ENCODE results near the gene SORL1-AS1.
"Not testable (repeated sequence)": the region's sequence is repeated elsewhere in the genome, so short reads cannot be mapped to it uniquely, and the experiment has no call there.

Gene SORL1-AS1

DNA sequence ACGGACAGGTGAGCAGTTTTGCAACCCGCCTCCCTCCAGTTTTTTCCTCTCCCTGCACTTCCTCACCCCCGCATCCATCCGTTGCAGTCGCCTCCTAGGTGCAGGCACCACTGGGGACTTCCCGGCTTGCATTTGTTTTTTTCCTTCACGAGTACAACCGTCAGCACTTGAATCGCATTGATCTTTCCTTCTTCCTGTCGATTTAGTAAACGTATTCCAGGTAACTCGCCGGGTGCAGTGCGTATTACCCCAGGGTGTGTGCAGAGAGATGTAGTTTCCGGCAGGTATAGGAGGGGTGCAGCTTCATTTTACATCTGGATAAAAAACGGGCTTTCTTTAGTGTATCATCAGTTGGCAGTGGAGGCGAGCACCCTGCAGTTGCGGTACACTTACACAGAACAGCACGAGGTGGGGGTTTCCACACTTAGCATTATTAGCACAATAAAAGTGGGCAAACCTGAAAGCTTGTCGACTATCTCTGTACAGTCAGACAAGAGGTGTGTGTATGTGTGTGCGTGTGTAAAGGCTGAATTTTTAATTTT lies at the start of gene SORL1-AS1:
Gene SORL1-AS1, minus strand, starts transcription at position 359 of the 542 bp plus-strand sequence.
- peak in 1 of 14 donors; percentile 71 for DNase-seq

DNA sequence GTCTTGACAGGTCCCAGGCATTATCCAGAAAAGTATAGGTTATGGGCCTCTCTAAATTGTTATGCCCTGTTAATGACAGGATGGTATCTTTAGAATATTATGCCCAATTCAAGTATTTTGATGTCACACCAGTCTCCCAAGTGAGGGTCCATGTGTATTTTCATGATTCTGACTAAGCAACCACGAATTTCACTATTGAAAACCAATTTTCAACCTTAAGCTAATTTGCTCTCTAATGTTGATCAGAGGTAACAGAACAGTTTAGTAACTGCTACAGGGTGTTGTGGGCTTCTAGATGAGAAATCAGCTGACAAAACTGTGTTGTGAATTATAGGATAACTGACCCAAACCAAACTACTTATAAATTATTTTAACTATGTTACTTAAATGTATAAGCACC lies 48.0 kb upstream of the SORL1-AS1 start:
- DNase-seq = no peak

DNA sequence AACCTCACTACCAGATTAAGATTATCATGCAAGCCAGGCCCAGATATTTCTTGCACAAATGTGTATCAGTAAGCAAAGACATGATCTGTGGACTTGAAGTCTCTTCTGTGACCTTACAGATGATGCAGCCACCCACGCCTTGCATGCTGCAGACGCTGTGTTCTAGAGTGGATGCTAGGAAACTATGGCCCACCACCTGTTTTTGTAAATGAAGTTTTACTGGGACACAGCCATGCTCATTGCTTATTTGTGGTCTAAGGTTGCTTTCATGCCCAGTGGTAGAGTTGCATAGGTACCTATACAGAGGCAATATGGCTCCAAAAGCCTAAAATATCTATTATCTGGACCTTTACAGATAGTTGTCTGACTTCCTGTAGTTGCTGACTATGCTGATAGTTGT lies 47.5 kb upstream of the SORL1-AS1 start:
- no peak for DNase-seq

DNA sequence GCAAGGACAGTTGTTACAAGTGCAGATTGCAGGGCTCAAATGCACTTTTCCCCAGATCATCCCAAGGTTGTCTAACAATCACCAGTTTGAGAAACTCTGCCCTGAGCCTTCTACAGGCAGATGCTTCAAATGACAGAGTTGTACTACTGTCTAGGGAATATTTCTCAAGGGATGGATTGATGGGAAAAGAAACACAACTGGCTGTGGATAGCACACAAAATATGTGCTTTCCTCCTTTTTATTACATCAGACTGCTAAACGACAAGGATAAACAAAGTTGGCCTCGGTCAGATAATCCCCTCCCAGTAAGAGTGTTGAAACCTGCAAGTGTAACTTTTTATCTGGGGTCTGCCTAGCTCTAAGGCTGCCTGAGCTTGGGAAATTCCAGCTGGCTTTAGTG lies 46.6 kb upstream of the SORL1-AS1 start:
- no peak for DNase-seq

DNA sequence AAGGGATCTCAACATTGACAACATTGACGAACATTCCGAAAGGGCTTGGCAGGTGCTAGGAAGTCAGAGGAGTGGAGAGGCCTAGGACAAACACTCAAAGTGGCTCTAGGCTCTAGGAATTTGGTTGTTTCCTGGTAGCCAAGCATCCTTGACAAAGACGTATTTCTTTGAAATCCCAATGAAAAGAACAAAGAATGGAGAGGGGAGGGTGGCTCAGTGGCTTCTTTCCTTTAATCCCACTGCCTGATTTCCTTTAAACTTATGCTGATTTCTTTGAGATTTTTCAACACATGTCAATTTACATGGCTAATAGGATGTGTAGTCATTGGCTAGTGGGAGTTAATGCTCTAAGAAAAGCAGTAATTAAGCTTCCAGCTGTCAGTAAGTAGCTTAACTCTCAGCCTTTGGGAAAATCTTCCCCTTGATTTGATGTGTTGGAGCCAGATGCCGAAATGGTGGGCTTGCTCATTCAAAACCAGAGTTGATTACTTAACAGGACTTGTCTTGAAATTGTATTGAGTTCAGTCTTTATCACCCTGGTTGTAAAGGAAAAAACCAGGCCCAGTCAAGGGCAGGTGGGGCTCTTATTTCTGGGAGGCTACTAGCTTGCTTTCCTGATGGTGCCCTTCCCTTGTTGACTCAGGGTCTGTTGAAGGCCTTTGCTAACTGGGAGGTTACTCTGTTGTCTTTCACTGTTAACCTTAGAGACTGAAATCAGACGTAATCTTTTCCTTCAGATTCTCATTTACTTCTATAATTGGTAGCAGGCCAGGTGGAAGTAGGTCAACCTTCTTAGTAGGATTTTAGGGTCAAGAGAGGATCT lies 44.6 kb upstream of the SORL1-AS1 start:
- no peak for DNase-seq

DNA sequence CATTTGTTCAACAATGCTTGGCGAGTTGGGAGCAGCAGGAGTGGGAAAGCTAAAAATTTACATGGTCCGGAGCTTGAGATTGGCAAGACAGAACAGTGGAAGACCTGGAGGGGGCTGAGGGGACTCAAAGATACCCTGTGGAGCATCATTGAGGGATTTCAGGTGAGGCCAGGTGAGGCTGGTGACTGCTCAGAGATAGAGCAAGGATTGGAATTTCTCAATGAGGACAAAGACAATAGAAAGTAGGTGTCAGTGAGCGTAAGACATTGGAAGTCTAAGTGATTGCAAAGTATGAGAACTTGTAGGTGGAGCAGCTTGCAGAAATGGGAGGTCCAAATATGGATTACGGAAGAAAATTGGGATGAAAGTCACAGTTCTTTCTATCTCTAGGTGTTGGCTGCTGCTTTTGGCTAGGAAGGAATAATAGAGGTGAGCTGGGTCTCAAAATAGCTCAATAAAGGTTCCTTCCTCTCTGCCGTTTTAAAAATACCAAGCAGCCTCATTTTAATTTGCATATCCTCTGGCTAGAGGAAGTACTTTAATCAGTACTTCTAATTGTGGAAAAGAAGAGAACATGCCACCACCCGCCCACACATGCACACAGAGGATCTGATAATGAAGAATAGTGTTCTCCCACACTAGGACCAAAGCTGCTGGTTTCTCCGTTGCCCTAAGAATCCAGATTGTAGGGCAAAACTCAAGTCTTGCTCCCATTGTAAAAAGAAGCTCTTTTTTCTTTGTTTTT lies 41.8 kb upstream of the SORL1-AS1 start:
- no peak for DNase-seq

GRCh38 chr11:121489823-121490222 lies 37.1 kb upstream of the SORL1-AS1 start:
- DNase-seq = no peak

GRCh38 chr11:121488641-121489040 lies 35.9 kb upstream of the SORL1-AS1 start:
- DNase-seq = no peak

DNA sequence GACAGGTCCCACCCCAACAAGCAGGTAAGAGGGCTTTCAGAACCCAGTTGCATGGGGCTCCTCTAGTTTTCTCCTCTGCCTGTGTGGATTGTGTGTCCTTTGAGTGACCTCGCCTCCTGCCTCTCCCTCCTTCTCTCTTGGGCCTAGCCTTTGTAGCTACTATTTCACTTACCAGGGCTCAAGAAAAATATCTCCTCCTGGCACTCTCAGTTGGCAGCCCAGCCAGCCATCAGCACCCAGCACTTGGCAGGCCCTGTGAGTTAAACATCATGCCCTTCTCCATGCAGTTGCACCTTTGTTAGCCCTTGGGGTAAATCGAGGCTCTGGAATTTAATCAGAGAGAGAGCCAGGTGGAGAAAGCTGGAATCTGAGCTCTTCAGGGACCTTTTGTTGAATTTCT lies 35.4 kb upstream of the SORL1-AS1 start:
- peak in 2 of 14 donors; percentile 30 to 35 for DNase-seq

DNA sequence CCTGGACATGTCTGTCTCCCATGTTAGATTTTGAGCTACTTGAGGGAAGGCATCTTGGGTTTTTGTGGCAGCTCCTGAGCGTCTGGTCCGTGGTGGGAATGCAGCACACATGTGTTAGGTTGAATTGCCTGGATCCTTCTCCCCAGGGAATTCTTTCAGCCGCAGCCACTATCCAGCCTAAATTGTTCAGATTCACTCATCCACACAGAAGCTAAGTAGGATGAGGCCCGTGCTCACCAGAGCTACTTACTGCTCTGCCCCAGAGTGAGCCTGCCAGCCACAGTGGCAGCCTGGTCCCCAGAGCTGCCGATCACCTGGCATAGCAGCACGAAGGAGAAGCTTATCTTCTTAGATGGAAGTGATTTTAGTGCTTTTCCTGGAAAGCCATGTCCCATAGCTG lies 34.4 kb upstream of the SORL1-AS1 start:
- no peak for DNase-seq

- no peak for DNase-seq
These were observed 33.3 kb upstream of the SORL1-AS1 start for GRCh38 chr11:121486054-121486453.

DNA sequence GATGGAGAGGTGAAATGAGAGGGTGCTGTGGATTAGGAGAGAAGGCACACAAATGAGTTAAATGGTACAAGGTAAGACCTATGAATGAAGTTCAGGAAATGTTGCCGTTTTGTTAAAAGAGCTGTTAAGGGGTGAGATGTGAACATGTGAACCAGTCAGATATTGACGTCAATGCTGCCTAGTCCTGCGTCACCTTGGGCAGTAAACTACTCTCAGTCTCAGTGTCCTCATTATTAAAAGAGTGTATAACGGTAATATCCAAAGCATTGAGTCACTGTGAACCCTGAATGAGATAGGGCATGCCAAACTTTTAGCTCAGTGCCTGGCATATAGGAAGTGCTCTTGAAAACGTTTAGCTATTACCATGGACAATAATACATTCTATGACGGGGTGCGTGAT lies 32.4 kb upstream of the SORL1-AS1 start:
- no peak for DNase-seq

DNA sequence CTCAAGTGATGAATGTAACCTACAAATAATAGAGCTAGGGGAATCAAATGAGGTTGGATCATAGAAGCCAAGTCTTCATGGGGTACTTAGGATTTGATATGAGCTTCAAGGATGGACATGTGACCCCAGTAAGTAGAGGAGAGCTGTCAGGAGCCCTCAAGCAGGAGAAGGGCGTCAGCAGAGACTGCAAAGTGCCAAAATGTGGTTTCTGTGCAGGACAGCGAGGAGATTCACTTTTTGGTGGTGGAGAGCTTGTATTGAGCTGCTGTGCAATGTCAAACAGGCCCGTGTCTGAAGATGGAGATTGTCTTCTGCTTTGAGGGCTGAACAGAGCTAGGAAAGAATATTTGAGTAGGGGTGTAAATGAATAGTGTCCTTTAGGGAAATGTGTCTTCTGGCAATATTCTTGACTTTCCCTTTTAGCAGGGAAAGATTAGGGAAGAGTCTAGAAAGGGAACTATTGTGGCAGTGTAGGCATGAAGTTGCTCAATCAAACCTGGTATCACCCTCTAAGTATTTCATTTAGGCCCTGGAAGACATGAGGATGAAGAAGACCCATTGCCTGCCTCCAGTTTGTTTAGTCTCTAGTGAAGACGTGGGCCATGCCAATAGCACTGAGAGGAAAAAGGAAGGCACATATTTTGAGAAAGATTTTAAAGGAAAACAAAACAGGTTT lies 31.2 kb upstream of the SORL1-AS1 start:
- no peak for DNase-seq

- peak in 5 of 14 donors; percentile 39 to 75 (median 40) for DNase-seq
These were observed 29.7 kb upstream of the SORL1-AS1 start for GRCh38 chr11:121482231-121483129.

- DNase-seq = not testable (repeated sequence)
These were observed 28.9 kb upstream of the SORL1-AS1 start for GRCh38 chr11:121481484-121482230.

GRCh38 chr11:121479698-121480238 lies 27.0 kb upstream of the SORL1-AS1 start:
- DNase-seq = no peak

DNA sequence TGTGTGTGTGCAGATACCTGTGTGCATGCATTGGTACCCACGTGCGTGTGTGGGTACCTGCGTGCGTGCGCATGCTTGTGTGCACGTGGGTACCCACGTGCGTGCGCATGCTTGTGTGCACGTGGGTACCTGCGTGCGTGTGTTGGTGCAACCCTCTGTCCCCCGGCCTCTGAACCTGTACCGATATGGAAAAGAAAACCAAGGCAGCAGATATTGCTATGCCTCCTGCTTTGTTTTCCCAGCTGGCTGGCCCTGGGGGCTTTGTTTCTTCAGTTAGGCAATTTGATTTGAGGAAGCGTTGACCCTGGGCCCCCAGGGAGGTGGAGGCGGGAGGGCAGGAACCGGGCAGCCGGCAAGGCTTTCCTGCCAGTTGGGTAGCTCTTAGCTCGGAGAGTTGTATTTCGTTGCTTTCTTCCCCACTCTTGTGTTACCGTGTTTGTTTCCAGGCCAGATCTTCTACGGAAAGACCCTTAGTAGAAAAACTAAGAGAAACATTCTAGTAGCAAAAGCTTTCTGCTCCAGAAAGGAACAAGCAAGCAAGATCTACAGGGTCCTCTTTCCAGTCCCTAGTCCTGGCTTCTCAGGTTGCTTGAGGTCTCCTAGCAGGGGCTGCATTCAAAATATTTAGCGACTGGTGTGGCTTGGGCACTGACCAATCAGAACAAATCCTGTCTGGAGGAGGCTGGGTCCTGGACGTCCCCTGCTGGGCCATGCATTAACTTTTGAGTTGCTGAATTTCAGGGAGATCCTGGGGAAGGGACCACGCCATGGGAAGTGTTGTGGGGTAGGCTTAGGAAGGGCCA lies 26.3 kb upstream of the SORL1-AS1 start:
- no peak for DNase-seq

DNA sequence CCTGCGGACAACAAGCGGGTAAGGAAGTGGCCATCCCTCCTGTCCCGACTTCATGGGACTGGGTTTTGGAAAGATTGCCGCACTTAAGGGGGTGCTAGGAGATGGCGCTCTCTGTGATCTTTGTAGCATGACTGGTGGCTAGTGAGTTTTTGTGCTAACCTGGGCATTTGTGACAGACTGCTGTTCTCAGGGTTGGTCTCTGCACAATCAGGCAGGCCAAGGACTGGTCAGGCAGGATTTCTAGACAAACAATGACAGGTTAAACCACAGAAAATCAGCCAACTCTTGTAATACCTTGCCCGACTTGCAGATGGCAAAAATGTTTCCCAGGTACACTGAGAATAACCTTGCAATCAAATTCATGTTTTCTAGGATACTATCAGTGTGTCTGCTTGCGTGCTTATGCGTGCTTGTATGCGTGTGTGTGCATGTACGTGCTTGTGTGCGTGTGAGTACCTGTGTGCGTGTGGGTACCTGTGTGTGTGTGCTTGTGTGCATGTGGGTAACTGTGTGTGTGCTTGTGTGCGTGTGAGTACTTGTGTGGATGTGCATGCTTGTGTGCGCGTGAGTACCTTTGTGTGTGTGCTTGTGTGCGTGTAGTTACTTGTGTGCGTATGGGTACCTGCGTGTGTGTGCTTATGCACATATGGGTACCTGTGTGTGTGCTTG lies 25.6 kb upstream of the SORL1-AS1 start:
- DNase-seq = no peak

DNA sequence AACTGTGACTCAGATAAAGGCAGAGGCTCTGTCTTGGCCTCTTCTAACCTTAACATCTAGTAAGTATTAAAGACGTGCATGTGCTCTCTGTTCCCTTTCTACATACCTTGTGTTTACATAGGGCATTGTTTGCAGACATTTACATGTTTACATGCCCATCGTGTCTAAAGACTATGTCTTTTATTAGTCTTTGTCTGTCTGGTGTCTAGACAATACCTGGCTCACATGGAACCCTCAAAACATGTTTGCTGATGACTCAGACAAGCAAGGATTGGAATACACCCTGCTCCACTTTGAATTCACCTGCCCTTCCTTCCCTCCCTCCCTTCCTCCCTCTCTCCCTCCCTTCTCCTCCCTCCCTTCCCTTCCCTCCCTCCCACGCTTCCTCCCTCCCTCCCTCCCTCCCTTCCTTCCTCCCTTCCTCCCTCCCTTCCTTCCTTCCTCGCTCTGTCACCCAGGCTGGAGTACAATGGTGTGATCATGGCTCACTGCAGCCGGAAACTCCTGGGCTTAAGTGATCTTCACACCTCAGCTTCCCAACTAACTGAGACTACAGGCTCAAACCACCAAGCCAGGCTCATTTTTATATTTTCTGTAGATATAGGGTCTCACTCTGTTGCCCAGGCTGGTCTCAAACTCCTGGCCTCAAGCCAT lies 23.7 kb upstream of the SORL1-AS1 start:
- no peak for DNase-seq
